Measurements from ENCODE around the gene PRKCA.

PRKCA gene

GRCh38 chr17:66262767-66263166, 39.6 kb upstream of the PRKCA start:
- H3K36me3 ChIP-seq (ENCODE audit: insufficient read depth, low read length) = no peaks in the 10 kb centered on the region
- no peaks in the 10 kb centered on the region for H3K79me2 ChIP-seq (ENCODE audit: insufficient read depth, low read length)
- H3K9ac ChIP-seq (ENCODE audit: low read depth, low read length, poor library complexity, severe bottlenecking) = no peak overlapping the region
- H3K9me3 ChIP-seq (ENCODE audit: insufficient read depth, low read depth, low read length) = no peaks in the 10 kb centered on the region
- H2AFZ ChIP-seq (ENCODE audit: low read length) = no peak overlapping the region
- H3K9me2 ChIP-seq (replicated peaks; ENCODE audit: low read depth, low read length) = no peaks in the 10 kb centered on the region
- H3K4me2 ChIP-seq (ENCODE audit: low read depth, low read length, poor library complexity, severe bottlenecking) = no peak overlapping the region
- no peaks in the 10 kb centered on the region for H3F3A ChIP-seq (ENCODE audit: low read depth)
- H3K4me3 ChIP-seq (ENCODE audit: low read length, poor library complexity, severe bottlenecking) = no peak overlapping the region
- no peaks in the 10 kb centered on the region for H4K20me1 ChIP-seq (ENCODE audit: insufficient read depth, low read length, poor library complexity, severe bottlenecking)
- H3K27me3 ChIP-seq (ENCODE audit: insufficient read depth, low read length, poor library complexity, severe bottlenecking) = no peaks in the 10 kb centered on the region
- no peaks in the 10 kb centered on the region for H3K4me1 ChIP-seq (ENCODE audit: insufficient read depth, low read length, poor library complexity, severe bottlenecking)
- TF ChIP-seq EZH2phosphoT487 (IDR thresholded peaks at IDR 0.05; ENCODE audit: borderline replicate concordance) (no peak), CTCF (conservative IDR thresholded peaks at IDR 0.05; ENCODE audit: low read length) (no peak)

GRCh38 chr17:66264696-66265095, 37.7 kb upstream of the PRKCA start:
- Histone ChIP-seq H3K9me3 (ENCODE audit: insufficient read depth, low read depth, low read length) (no peaks in the 10 kb centered on the region), H3K4me1 (ENCODE audit: insufficient read depth, low read length, poor library complexity, severe bottlenecking) (no peaks in the 10 kb centered on the region), H3K9ac (ENCODE audit: low read depth, low read length, poor library complexity, severe bottlenecking) (no peak overlapping the region), H2AFZ (ENCODE audit: low read length) (no peak overlapping the region), H3F3A (ENCODE audit: low read depth) (no peaks in the 10 kb centered on the region), H3K4me3 (ENCODE audit: low read length, poor library complexity, severe bottlenecking) (no peak overlapping the region), H3K79me2 (ENCODE audit: insufficient read depth, low read length) (no peaks in the 10 kb centered on the region), H3K27me3 (ENCODE audit: insufficient read depth, low read length, poor library complexity, severe bottlenecking) (no peaks in the 10 kb centered on the region), H3K36me3 (ENCODE audit: insufficient read depth, low read length) (no peaks in the 10 kb centered on the region), H4K20me1 (ENCODE audit: insufficient read depth, low read length, poor library complexity, severe bottlenecking) (no peaks in the 10 kb centered on the region), H3K4me2 (ENCODE audit: low read depth, low read length, poor library complexity, severe bottlenecking) (no peak overlapping the region), H3K9me2 (replicated peaks; ENCODE audit: low read depth, low read length) (no peaks in the 10 kb centered on the region)
- no peak for TF ChIP-seq EZH2phosphoT487 (IDR thresholded peaks at IDR 0.05; ENCODE audit: borderline replicate concordance)

GRCh38 chr17:66268247-66268927, 34.0 kb upstream of the PRKCA start:
- peaks cover 8% of the 10 kb centered on the region; the same call in 1 of the 2 replicates for H3K9me3 ChIP-seq (ENCODE audit: insufficient read depth, low read depth, low read length)
- H3K79me2 ChIP-seq (ENCODE audit: insufficient read depth, low read length) = no peaks in the 10 kb centered on the region
- H4K20me1 ChIP-seq (ENCODE audit: insufficient read depth, low read length, poor library complexity, severe bottlenecking) = no peaks in the 10 kb centered on the region
- no peak overlapping the region for H3K9ac ChIP-seq (ENCODE audit: low read depth, low read length, poor library complexity, severe bottlenecking)
- TF ChIP-seq EZH2phosphoT487 (IDR thresholded peaks at IDR 0.05; ENCODE audit: borderline replicate concordance) (no peak), CTCF (conservative IDR thresholded peaks at IDR 0.05; ENCODE audit: low read length) (no peak)
- H3K4me3 ChIP-seq (ENCODE audit: low read length, poor library complexity, severe bottlenecking) = no peak overlapping the region
- no peaks in the 10 kb centered on the region for H3K27me3 ChIP-seq (ENCODE audit: insufficient read depth, low read length, poor library complexity, severe bottlenecking)
- no peaks in the 10 kb centered on the region for H3K36me3 ChIP-seq (ENCODE audit: insufficient read depth, low read length)
- no peaks in the 10 kb centered on the region for H3K4me1 ChIP-seq (ENCODE audit: insufficient read depth, low read length, poor library complexity, severe bottlenecking)
- no peaks in the 10 kb centered on the region for H3K9me2 ChIP-seq (replicated peaks; ENCODE audit: low read depth, low read length)
- no peak overlapping the region for H2AFZ ChIP-seq (ENCODE audit: low read length)
- no peaks in the 10 kb centered on the region for H3F3A ChIP-seq (ENCODE audit: low read depth)
- H3K4me2 ChIP-seq (ENCODE audit: low read depth, low read length, poor library complexity, severe bottlenecking) = no peak overlapping the region

- Histone ChIP-seq H3K9me2 (replicated peaks; ENCODE audit: low read depth, low read length) (no peaks in the 10 kb centered on the region), H3K79me2 (ENCODE audit: insufficient read depth, low read length) (no peaks in the 10 kb centered on the region), H2AFZ (ENCODE audit: low read length) (no peak overlapping the region), H3K4me3 (ENCODE audit: low read length, poor library complexity, severe bottlenecking) (no peak overlapping the region), H3K9ac (ENCODE audit: low read depth, low read length, poor library complexity, severe bottlenecking) (no peak overlapping the region), H3K9me3 (ENCODE audit: insufficient read depth, low read depth, low read length) (peaks cover 8% of the 10 kb centered on the region; the same call in 1 of the 2 replicates), H3K4me1 (ENCODE audit: insufficient read depth, low read length, poor library complexity, severe bottlenecking) (no peaks in the 10 kb centered on the region), H3K27me3 (ENCODE audit: insufficient read depth, low read length, poor library complexity, severe bottlenecking) (no peaks in the 10 kb centered on the region), H4K20me1 (ENCODE audit: insufficient read depth, low read length, poor library complexity, severe bottlenecking) (no peaks in the 10 kb centered on the region), H3K36me3 (ENCODE audit: insufficient read depth, low read length) (no peaks in the 10 kb centered on the region), H3F3A (ENCODE audit: low read depth) (no peaks in the 10 kb centered on the region), H3K4me2 (ENCODE audit: low read depth, low read length, poor library complexity, severe bottlenecking) (no peak overlapping the region)
- TF ChIP-seq CTCF (conservative IDR thresholded peaks at IDR 0.05; ENCODE audit: low read length) = no peak
- no peak for TF ChIP-seq EZH2phosphoT487 (IDR thresholded peaks at IDR 0.05; ENCODE audit: borderline replicate concordance)
These were observed 32.3 kb upstream of the PRKCA start for GRCh38 chr17:66270106-66270505.
